ENCODE data around the gene SERINC3.

The SERINC3 gene

GRCh38 chr20:44456611-44457010 lies 65.3 kb downstream of the SERINC3 start:
- Histone ChIP-seq H3K27ac (replicated peaks) (no peak overlapping the region), H3K4me3 (replicated peaks; ENCODE audit: insufficient read depth, low read length) (no peak overlapping the region), H3K27me3 (ENCODE audit: insufficient read depth, poor library complexity, severe bottlenecking) (no peaks in the 10 kb centered on the region)
- no peak for DNase-seq (ENCODE audit: low read depth in 1 of 2, low spot score in 1 of 2)
- TF ChIP-seq SPI1 (IDR thresholded peaks at IDR 0.05; ENCODE audit: borderline replicate concordance, low read depth) (no peak), GABPA (IDR thresholded peaks at IDR 0.05; ENCODE audit: low read depth) (no peak), POLR2AphosphoS5 (IDR thresholded peaks at IDR 0.05; ENCODE audit: low read depth) (no peak)
- TF ChIP-seq, protein P1, sequence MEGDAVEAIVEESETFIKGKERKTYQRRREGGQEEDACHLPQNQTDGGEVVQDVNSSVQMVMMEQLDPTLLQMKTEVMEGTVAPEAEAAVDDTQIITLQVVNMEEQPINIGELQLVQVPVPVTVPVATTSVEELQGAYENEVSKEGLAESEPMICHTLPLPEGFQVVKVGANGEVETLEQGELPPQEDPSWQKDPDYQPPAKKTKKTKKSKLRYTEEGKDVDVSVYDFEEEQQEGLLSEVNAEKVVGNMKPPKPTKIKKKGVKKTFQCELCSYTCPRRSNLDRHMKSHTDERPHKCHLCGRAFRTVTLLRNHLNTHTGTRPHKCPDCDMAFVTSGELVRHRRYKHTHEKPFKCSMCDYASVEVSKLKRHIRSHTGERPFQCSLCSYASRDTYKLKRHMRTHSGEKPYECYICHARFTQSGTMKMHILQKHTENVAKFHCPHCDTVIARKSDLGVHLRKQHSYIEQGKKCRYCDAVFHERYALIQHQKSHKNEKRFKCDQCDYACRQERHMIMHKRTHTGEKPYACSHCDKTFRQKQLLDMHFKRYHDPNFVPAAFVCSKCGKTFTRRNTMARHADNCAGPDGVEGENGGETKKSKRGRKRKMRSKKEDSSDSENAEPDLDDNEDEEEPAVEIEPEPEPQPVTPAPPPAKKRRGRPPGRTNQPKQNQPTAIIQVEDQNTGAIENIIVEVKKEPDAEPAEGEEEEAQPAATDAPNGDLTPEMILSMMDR (IDR thresholded peaks at IDR 0.05; ENCODE audit: insufficient read depth, low read length), result no peak
- TF ChIP-seq, protein P2, sequence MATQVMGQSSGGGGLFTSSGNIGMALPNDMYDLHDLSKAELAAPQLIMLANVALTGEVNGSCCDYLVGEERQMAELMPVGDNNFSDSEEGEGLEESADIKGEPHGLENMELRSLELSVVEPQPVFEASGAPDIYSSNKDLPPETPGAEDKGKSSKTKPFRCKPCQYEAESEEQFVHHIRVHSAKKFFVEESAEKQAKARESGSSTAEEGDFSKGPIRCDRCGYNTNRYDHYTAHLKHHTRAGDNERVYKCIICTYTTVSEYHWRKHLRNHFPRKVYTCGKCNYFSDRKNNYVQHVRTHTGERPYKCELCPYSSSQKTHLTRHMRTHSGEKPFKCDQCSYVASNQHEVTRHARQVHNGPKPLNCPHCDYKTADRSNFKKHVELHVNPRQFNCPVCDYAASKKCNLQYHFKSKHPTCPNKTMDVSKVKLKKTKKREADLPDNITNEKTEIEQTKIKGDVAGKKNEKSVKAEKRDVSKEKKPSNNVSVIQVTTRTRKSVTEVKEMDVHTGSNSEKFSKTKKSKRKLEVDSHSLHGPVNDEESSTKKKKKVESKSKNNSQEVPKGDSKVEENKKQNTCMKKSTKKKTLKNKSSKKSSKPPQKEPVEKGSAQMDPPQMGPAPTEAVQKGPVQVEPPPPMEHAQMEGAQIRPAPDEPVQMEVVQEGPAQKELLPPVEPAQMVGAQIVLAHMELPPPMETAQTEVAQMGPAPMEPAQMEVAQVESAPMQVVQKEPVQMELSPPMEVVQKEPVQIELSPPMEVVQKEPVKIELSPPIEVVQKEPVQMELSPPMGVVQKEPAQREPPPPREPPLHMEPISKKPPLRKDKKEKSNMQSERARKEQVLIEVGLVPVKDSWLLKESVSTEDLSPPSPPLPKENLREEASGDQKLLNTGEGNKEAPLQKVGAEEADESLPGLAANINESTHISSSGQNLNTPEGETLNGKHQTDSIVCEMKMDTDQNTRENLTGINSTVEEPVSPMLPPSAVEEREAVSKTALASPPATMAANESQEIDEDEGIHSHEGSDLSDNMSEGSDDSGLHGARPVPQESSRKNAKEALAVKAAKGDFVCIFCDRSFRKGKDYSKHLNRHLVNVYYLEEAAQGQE (IDR thresholded peaks at IDR 0.05; ENCODE audit: insufficient replicate concordance, low read depth), result no peak

DNA sequence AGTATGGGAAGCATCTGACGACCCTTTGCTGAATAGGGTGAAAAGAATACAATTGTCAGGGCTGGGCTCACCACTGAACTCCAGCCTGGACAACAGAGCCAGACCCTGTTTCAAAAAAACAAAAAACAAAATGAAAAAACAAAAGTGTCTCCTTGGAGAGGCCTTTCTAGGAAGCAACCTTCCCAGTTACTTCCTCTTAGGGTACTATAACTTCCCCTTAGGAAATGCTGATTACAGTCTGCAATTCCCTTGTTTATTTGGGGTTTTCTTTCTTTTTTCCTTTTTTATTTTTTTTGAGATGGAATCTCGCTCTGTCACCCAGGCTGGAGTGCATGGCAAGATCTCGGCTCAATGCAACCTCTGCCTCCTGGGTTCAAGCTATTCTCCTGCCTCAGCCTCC lies 66.7 kb downstream of the SERINC3 start:
- H3K27me3 ChIP-seq (ENCODE audit: insufficient read depth, poor library complexity, severe bottlenecking), result no peaks in the 10 kb centered on the region
- DNase-seq (ENCODE audit: low read depth in 1 of 2, low spot score in 1 of 2), result no peak
- TF ChIP-seq, protein P1 (IDR thresholded peaks at IDR 0.05; ENCODE audit: insufficient read depth, low read length), result no peak
- TF ChIP-seq, protein P2 (IDR thresholded peaks at IDR 0.05; ENCODE audit: insufficient replicate concordance, low read depth), result no peak
- no peak for TF ChIP-seq GABPA (IDR thresholded peaks at IDR 0.05; ENCODE audit: low read depth)
- TF ChIP-seq POLR2AphosphoS5 (IDR thresholded peaks at IDR 0.05; ENCODE audit: low read depth), result no peak
- TF ChIP-seq SPI1 (IDR thresholded peaks at IDR 0.05; ENCODE audit: borderline replicate concordance, low read depth), result no peak
- no peak overlapping the region for H3K27ac ChIP-seq (replicated peaks)
- H3K4me3 ChIP-seq (replicated peaks; ENCODE audit: insufficient read depth, low read length), result no peak overlapping the region

GRCh38 chr20:44454306-44454963 lies 67.4 kb downstream of the SERINC3 start:
- no peak for DNase-seq (ENCODE audit: low read depth in 1 of 2, low spot score in 1 of 2)
- no peaks in the 10 kb centered on the region for H3K27me3 ChIP-seq (ENCODE audit: insufficient read depth, poor library complexity, severe bottlenecking)

More at GRCh38 chr20:44454306-44454963, 67.4 kb downstream of the SERINC3 start:
- TF ChIP-seq, protein P2 (IDR thresholded peaks at IDR 0.05; ENCODE audit: insufficient replicate concordance, low read depth), result no peak
- TF ChIP-seq GABPA (IDR thresholded peaks at IDR 0.05; ENCODE audit: low read depth), result no peak
- no peak for TF ChIP-seq POLR2AphosphoS5 (IDR thresholded peaks at IDR 0.05; ENCODE audit: low read depth)
- TF ChIP-seq, protein P1 (IDR thresholded peaks at IDR 0.05; ENCODE audit: insufficient read depth, low read length), result no peak
- TF ChIP-seq SPI1 (IDR thresholded peaks at IDR 0.05; ENCODE audit: borderline replicate concordance, low read depth), result no peak
- Histone ChIP-seq H3K27ac (replicated peaks) (no peak overlapping the region), H3K4me3 (replicated peaks; ENCODE audit: insufficient read depth, low read length) (no peak overlapping the region)
